A204.1 (cell line): ENCODE data around the gene DVL3.

Experiments
- FAIRE-seq: peaks from 2 replicates; lab custom pipeline; 2012; peaks lifted over from hg19 to GRCh38; lab: Jason Lieb, UNC

Gene DVL3

GRCh38 chr3:184176377-184177330 lies 21.5 kb downstream of the DVL3 start:
- FAIRE-seq, result no peak

- FAIRE-seq, result no peak
These were observed 22.2 kb downstream of the DVL3 start for GRCh38 chr3:184177331-184177731.

GRCh38 chr3:184177767-184178306 lies 22.7 kb downstream of the DVL3 start:
- FAIRE-seq, result no peak

- no peak for FAIRE-seq
These were observed 23.5 kb downstream of the DVL3 start for GRCh38 chr3:184178521-184179138.

- FAIRE-seq, result no peak
These were observed 25.0 kb downstream of the DVL3 start for GRCh38 chr3:184180165-184180564.

GRCh38 chr3:184181596-184181995 lies 26.4 kb downstream of the DVL3 start:
- no peak for FAIRE-seq

- FAIRE-seq, result no peak
These were observed 28.5 kb downstream of the DVL3 start for GRCh38 chr3:184183679-184184078.

GRCh38 chr3:184184546-184185230 lies 29.5 kb downstream of the DVL3 start:
- FAIRE-seq, result no peak

GRCh38 chr3:184185461-184186183 lies 30.4 kb downstream of the DVL3 start:
- peak; percentile 56 for FAIRE-seq

GRCh38 chr3:184186184-184186901 lies 31.2 kb downstream of the DVL3 start, which contains the start of gene ABCF3:
Gene ABCF3 (plus strand): TSS chr3:184186199. CDS start chr3:184186208, 9 bp downstream.
- no peak for FAIRE-seq

GRCh38 chr3:184186902-184187207 lies 31.7 kb downstream of the DVL3 start:
- no peak for FAIRE-seq

GRCh38 chr3:184188080-184188479 lies 32.9 kb downstream of the DVL3 start:
- no peak for FAIRE-seq

- FAIRE-seq, result no peak
These were observed 34.2 kb downstream of the DVL3 start for GRCh38 chr3:184189421-184189820.

- no peak for FAIRE-seq
These were observed 37.7 kb downstream of the DVL3 start for GRCh38 chr3:184192889-184193288.

- no peak for FAIRE-seq
These were observed 38.9 kb downstream of the DVL3 start for GRCh38 chr3:184193991-184194539.

- no peak for FAIRE-seq
These were observed 41.4 kb downstream of the DVL3 start for GRCh38 chr3:184196536-184196935.

- no peak for FAIRE-seq
These were observed 43.3 kb downstream of the DVL3 start for GRCh38 chr3:184198509-184198908.

GRCh38 chr3:184200825-184201224 lies 45.6 kb downstream of the DVL3 start:
- no peak for FAIRE-seq

GRCh38 chr3:184203526-184203925 lies 48.3 kb downstream of the DVL3 start:
- FAIRE-seq, result no peak

- FAIRE-seq, result no peak
These were observed 54.2 kb downstream of the DVL3 start for GRCh38 chr3:184209146-184209923.
